RWPE2 (cell line): Measurements from ENCODE around the gene S100A4.
"Not testable (repeated sequence)": the region's sequence is repeated elsewhere in the genome, so short reads cannot be mapped to it uniquely, and the experiment has no call there.

Experiments used
- ATAC-seq: fragments of 200-7000 bp; cut with Tn5 transposase; 3 replicates; pipeline ENCODE4 v1.9.1; 2021; ENCODE audit warnings: low read depth
- DNase-seq: peaks from one replicate; pipeline ENCODE4 v3.0.0-alpha.2; 2020; ENCODE audit warnings: low spot score
- H3K27ac ChIP-seq: fragments of 450-650 bp; 2 replicates; pipeline ENCODE4 v1.5.1; 2017; ENCODE audit warnings: mild to moderate bottlenecking; ENCODE audit not compliant: poor library complexity, severe bottlenecking
- H3K27me3 ChIP-seq: fragments of 250-450 bp; sonication (Bioruptor Pico); 2 replicates; pipeline ENCODE4 v1.5.1; 2021; ENCODE audit warnings: mild to moderate bottlenecking, moderate library complexity; ENCODE audit not compliant: insufficient read depth, poor library complexity, severe bottlenecking
- H3K36me3 ChIP-seq: fragments of 250-450 bp; sonication (Bioruptor Pico); 2 replicates; pipeline ENCODE4 v1.5.1; 2020; ENCODE audit warnings: low read depth, mild to moderate bottlenecking, moderate library complexity
- H3K4me1 ChIP-seq: fragments of 250-450 bp; sonication (Bioruptor Pico); 2 replicates; pipeline ENCODE4 v1.5.1; 2021; ENCODE audit warnings: mild to moderate bottlenecking, moderate library complexity; ENCODE audit not compliant: insufficient read depth, poor library complexity, severe bottlenecking
- H3K4me3 ChIP-seq: fragments of 250-450 bp; sonication (Bioruptor Pico); 2 replicates; pipeline ENCODE4 v1.5.1; 2021; ENCODE audit warnings: mild to moderate bottlenecking, moderate library complexity; ENCODE audit not compliant: severe bottlenecking
- H3K9me3 ChIP-seq: fragments of 250-450 bp; sonication (Bioruptor Pico); 2 replicates; pipeline ENCODE4 v1.5.1; 2021; ENCODE audit warnings: mild to moderate bottlenecking, moderate library complexity; ENCODE audit not compliant: severe bottlenecking
- TF ChIP-seq, protein P1 (sequence below): fragments of 450-650 bp; IDR thresholded peaks from one replicate; pipeline ENCODE4 v1.5.1; 2017; ENCODE audit warnings: mild to moderate bottlenecking, moderate library complexity; ENCODE audit not compliant: poor library complexity, severe bottlenecking

The S100A4 gene

GRCh38 chr1:153563483-153563901, 17.9 kb upstream of the S100A4 start:
- ATAC-seq (no peak), DNase-seq (no peak)
- Histone ChIP-seq H3K9me3 (no peaks in the 10 kb centered on the region), H3K27ac (peak overlapping the region; percentile 100), H3K4me3 (peak overlapping the region; percentile 54), H3K36me3 (peaks cover 65% of the 10 kb centered on the region), H3K27me3 (no peaks in the 10 kb centered on the region), H3K4me1 (peaks cover 21% of the 10 kb centered on the region)
- TF ChIP-seq, protein P1, sequence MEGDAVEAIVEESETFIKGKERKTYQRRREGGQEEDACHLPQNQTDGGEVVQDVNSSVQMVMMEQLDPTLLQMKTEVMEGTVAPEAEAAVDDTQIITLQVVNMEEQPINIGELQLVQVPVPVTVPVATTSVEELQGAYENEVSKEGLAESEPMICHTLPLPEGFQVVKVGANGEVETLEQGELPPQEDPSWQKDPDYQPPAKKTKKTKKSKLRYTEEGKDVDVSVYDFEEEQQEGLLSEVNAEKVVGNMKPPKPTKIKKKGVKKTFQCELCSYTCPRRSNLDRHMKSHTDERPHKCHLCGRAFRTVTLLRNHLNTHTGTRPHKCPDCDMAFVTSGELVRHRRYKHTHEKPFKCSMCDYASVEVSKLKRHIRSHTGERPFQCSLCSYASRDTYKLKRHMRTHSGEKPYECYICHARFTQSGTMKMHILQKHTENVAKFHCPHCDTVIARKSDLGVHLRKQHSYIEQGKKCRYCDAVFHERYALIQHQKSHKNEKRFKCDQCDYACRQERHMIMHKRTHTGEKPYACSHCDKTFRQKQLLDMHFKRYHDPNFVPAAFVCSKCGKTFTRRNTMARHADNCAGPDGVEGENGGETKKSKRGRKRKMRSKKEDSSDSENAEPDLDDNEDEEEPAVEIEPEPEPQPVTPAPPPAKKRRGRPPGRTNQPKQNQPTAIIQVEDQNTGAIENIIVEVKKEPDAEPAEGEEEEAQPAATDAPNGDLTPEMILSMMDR: no peak

GRCh38 chr1:153562021-153562420, 16.4 kb upstream of the S100A4 start:
- H3K27me3 ChIP-seq, ATAC-seq, H3K4me1 ChIP-seq: not testable (repeated sequence)

DNA sequence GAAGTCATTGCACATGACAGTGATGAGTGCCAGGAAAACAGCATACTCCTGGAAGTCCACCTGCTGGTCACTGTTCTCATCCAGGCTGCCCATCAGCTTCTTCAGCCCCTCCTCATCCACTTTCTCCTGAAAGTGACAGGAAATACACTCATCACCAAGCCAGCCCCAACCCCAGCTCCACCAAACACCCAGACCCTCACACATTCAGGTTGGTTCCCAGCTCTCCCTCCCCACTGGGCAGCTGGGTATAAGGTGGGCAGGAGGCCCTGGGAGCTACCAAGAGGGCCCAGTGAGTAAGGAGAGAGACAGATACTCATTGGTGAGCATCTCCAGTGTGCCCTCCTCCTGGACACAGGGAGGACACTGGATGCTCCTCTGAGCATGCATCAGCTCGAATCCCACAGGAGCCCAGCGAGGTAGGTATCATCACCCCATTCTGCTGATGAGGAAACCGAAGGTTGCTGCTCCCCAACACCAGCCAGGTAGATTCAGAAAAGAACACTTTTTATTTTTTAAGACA, 15.9 kb upstream of the S100A4 start:
- no peak for ATAC-seq
- H3K9me3 ChIP-seq: no peaks in the 10 kb centered on the region
- H3K27me3 ChIP-seq: no peaks in the 10 kb centered on the region
- H3K4me1 ChIP-seq: peaks cover 3% of the 10 kb centered on the region
- H3K4me3 ChIP-seq: peak overlapping the region; percentile 54
- peak overlapping the region; percentile 100 for H3K27ac ChIP-seq
- H3K36me3 ChIP-seq: peaks cover 85% of the 10 kb centered on the region
- DNase-seq: no peak
- TF ChIP-seq, protein P1: no peak

More at GRCh38 chr1:153562021-153562420, 16.4 kb upstream of the S100A4 start:
- Histone ChIP-seq H3K36me3 (peaks cover 80% of the 10 kb centered on the region), H3K4me3 (peak overlapping the region; percentile 54), H3K27ac (peak overlapping the region; percentile 100)
- not testable (repeated sequence) for DNase-seq, H3K9me3 ChIP-seq

DNA sequence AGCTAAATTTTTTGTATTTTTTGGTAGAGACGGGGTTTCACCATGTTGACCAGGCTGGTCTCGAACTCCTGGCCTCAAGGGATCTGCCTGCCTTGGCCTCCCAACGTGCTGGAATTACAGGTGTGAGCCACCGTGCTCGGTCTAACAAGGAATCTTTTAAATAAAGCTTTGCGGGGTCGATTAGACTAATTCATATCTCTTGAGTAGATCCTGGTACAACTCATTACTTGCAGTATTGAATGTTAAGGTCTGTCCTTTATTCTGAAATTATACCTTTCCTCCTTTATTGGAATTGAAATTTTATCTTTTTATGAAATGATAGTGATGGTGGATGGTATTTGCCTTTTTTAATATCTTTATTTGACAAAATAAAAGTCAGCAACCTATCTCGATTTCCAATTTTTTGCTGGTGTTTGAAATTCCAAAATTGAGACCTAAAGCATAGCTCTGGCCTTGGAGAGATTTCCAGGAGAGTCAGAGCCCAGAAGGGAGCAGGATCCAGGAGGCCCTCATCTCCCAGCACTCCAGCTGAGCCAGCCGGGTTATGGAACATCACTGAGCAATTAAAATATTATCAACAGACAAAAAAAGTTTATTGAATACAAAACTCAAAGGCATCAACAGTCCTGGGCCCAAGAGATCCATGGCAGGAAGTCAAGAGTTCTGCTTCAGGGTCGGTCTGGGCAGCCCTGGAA, 15.3 kb upstream of the S100A4 start:
- TF ChIP-seq, protein P1: no peak
- DNase-seq: peak; percentile 30

DNA sequence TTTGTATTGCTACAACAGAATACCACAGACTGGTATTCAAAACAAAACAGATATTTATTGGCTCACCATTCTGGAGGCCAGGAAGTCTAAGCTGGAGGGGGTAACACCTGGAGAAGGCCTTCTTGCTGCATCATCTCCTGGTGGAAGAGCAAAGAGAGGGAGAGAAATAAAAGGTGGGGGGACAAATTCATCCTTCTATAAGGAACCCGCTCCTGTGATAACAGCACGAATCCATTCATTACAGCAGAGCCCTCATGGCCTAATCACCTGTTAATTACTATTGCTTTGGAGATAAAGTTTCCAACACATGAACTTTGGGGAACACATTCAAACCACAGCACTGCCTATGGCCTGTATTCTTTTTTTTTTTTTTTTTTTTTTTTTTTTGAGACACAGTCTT, 14.6 kb upstream of the S100A4 start:
- peak overlapping the region; percentile 100 for H3K27ac ChIP-seq
- H3K4me1 ChIP-seq: no peaks in the 10 kb centered on the region
- ATAC-seq (peak; percentile 20), DNase-seq (peak; percentile 9)
- no peaks in the 10 kb centered on the region for H3K27me3 ChIP-seq
- H3K4me3 ChIP-seq: no peak overlapping the region
- H3K36me3 ChIP-seq: peaks cover 97% of the 10 kb centered on the region
- TF ChIP-seq, protein P1: no peak
- no peaks in the 10 kb centered on the region for H3K9me3 ChIP-seq

More for the DNA sequence above, 15.3 kb upstream of the S100A4 start:
- H3K4me1 ChIP-seq: peaks cover 2% of the 10 kb centered on the region
- no peak overlapping the region for H3K4me3 ChIP-seq
- H3K27ac ChIP-seq: peak overlapping the region; percentile 100
- H3K36me3 ChIP-seq: peaks cover 91% of the 10 kb centered on the region
- no peaks in the 10 kb centered on the region for H3K27me3 ChIP-seq
- ATAC-seq: no peak
- no peaks in the 10 kb centered on the region for H3K9me3 ChIP-seq
